Stimulated activated CD8-positive, alpha-beta memory T cell treated with anti-CD3 and anti-CD28 coated beads, Interleukin-7, amount 100 ng/mL, for 48 hours (primary cell): ENCODE results near the gene ATP6AP1.
"Not testable (repeated sequence)": the region's sequence is repeated elsewhere in the genome, so short reads cannot be mapped to it uniquely, and the experiment has no call there.

Experiments
- DNase-seq, 2 donors: peaks; one replicate each; pipeline ENCODE4 v3.0.0-alpha.2; 2020; ENCODE audit warnings: low read depth in 1 of 2; ENCODE audit errors: extremely low read depth in 1 of 2

Gene ATP6AP1

GRCh38 chrX:154398668-154399526 lies 29.6 kb upstream of the ATP6AP1 start:
- DNase-seq: peak in 1 of 2 donors; percentile 51

GRCh38 chrX:154399527-154400368 lies 28.7 kb upstream of the ATP6AP1 start:
- DNase-seq: no peak

DNA sequence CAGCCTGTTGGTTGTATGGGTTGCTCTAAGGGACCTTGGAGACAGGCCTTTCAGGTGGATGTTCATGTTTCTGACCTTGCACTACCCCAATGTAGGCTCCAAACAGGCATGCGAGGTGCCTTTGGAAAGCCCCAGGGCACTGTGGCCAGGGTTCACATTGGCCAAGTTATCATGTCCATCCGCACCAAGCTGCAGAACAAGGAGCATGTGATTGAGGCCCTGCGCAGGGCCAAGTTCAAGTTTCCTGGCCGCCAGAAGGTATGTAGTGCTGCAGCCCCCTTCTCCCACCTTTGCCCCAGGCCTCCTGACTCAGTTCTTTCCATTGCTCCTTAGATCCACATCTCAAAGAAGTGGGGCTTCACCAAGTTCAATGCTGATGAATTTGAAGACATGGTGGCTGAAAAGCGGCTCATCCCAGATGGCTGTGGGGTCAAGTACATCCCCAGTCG lies 28.1 kb upstream of the ATP6AP1 start:
- DNase-seq: not testable (repeated sequence)

- no peak for DNase-seq
Measured at GRCh38 chrX:154401045-154401799, 27.3 kb upstream of the ATP6AP1 start.

DNA sequence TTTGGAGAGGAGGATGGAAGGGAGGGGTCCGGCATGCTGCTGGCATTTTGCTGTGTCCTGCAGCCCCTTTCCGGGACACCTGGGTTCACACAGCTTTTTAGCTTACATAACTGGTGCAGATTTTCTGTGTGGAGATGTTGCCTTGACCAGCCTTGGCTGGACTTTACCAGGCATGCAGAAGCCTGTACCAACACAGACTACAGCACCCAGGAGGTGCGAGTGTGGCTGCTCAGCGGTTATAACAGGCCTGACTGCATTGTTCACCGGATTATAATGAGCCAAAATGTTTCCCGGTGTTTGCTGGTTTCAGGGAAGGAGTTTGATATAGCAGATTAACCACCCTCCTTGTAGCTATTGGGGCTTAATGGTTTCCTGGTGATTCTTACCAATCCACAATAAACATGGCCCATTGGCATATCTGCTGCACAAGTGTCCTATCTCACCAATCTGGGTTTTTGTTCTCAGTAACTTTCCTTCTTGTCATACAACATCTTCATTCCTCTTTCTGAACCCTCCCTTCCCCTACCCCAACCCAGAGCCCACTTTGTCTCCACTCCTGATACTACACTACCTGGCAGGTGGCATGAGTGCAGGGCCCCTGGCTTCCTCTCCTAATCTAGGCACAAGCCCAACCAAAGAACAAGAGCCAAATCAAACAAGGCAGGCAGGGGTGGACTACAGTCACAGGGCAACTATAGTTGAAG lies 26.4 kb upstream of the ATP6AP1 start:
- no peak for DNase-seq

GRCh38 chrX:154402622-154403127 lies 25.8 kb upstream of the ATP6AP1 start:
- DNase-seq: no peak

DNA sequence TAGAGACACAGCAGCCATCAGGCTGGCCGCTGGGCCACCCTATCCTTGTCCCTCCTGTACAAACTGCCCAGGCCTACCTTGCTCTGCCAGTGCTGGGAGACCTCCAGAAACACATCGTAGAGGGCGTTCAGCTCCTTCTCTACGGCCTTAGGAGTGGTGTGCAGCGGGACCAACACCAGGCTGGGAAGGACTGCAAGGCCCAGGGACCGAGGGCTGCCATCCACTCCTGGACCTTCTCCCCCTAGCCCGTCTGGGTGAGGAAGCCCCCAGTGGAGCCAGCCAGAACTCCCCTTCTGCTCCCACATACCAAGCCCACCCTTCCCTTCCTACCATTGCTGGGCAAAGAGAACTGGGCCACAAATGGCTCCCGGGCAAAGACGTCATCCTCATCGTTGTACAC lies 25.3 kb upstream of the ATP6AP1 start:
- no peak for DNase-seq

GRCh38 chrX:154403858-154404257 lies 24.6 kb upstream of the ATP6AP1 start:
- DNase-seq: no peak

GRCh38 chrX:154404625-154405192 lies 23.8 kb upstream of the ATP6AP1 start:
- no peak for DNase-seq

DNA sequence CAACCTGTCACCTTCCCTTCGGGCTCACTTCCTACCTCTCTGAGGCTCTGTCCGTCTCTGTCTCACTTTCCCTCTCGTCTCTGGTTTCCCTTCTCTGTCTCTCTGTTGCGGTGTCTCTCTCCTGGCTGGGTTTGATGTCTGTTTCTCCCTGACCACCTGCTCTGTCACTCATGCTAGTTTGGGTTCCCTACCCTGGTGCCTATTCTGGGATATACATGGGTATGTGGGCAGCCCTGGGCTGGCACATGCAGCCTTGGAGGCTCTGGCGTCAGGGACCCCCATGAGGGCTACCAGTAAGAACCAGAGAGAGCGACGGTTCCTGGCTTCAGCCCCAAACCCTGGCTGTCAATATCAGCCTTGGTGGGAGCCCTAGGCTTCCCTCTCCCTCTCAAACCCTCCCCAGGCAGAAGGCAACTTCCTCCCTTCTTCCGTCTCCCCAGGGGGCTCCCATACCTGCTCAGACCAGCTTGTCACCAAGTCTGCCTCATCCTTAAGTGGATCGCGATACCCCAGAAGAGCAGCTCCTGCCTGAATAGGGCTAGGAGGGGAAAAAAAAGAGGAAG lies 19.7 kb upstream of the ATP6AP1 start:
- no peak for DNase-seq

GRCh38 chrX:154409222-154409871 lies 19.1 kb upstream of the ATP6AP1 start, which contains the start of gene DNASE1L1:
Gene DNASE1L1, minus strand, starts transcription at chrX:154409254. Its CDS starts 3,686 bp downstream, at chrX:154405568.
- no peak for DNase-seq

DNA sequence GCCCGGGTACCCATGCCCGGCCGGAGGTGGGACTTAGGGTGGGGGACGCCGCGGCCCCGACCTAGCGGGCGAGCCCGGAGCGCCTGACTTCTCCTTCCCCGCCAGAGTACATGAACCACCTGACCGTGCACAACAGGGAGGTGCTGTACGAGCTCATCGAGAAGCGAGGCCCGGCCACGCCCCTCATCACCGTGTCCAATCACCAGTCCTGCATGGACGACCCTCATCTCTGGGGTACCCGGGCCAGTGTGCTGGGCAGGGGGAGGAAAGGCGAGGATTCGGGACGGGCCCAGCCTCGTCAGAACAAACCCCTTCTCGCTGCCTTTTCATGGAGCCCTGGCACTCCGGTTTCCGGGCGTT lies 16.5 kb upstream of the ATP6AP1 start:
- DNase-seq: peak in 1 of 2 donors; percentile 65

GRCh38 chrX:154412468-154412867 lies 16.0 kb upstream of the ATP6AP1 start:
- DNase-seq: no peak

- no peak for DNase-seq
Measured at GRCh38 chrX:154413142-154413541, 15.3 kb upstream of the ATP6AP1 start.

DNA sequence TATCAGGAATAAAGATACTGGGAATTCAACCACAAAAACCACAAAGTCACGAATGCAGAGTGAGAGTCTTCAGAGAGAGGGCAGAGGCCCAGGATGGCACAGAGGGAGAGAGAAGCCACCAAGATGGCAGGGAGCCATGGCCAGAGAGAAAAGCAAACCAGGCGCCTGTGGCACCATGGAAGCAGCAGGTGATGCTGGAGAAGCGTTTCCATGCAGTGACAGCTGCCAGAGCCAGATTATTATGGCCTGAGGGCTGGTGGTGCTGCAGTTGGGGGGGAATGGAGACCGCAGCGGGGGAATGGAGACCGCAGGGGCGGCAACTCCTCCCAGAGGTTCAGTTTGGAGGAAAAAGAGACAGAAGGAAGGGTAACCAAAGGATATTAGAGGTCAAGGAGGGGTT lies 11.3 kb upstream of the ATP6AP1 start:
- DNase-seq: no peak

DNA sequence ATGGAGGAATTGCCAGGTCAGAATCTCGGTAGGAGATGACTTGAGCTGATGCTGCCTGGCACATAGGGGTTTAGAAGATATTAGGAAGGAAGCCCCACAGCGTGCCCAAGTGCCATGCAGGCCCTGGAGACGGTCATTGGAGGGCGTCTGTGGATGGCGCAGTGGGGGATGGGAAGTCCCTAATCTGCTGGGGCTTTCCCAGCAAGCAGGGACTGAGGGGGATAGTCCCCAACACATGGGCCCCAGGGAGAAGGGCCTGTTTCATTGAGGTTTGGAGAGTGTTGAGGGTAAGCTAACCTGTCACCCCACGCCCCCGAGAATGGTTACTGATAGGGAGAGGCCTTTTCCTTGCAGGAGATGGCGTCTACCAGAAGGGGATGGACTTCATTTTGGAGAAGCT lies 9.3 kb upstream of the ATP6AP1 start:
- DNase-seq: no peak

DNA sequence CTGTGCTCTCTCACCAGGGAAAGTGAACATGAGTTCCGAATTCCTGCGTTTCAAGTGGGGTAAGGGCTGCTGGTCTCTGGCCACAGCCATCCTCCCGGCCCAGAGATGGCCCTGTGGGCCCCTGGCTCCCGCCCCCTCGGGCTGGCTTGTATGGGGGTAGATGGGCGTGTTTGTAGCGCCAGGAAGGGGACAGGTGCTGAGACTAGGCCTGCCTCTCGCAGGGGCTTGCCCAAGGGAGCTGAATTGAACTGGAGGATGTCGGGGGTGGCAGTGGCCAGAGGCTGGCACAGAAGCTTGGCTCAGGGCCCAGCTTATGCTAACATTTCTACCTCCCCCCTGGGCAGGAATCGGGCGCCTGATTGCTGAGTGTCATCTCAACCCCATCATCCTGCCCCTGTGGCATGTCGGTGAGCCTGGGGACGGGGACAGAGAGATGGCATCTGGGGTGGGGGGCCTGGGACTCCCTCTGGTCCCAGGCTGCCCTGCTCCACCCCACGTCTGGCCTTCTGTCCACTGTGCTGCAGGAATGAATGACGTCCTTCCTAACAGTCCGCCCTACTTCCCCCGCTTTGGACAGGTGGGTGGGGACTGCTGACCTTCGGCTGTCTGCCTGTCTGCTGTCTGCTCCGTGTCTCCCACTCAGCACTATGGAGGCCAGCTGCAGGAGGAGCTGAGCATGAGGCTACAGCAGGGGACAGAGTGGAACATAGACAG lies 8.6 kb upstream of the ATP6AP1 start:
- DNase-seq: no peak

- DNase-seq: no peak
Measured at GRCh38 chrX:154420402-154420756, 8.1 kb upstream of the ATP6AP1 start.
